NCI-H1092 treated with DMSO at 0.1 percent for 48 hours (cell line): ENCODE measurements around the gene SNX27.
"Not testable (repeated sequence)": the region's sequence is repeated elsewhere in the genome, so short reads cannot be mapped to it uniquely, and the experiment has no call there.

Experiments
- DNase-seq: peaks from one replicate; lab custom pipeline; 2025; lab: John Stamatoyannopoulos, UW

SNX27 gene

GRCh38 chr1:151639466-151639865, 27.6 kb downstream of the SNX27 start:
- DNase-seq, result no peak

DNA sequence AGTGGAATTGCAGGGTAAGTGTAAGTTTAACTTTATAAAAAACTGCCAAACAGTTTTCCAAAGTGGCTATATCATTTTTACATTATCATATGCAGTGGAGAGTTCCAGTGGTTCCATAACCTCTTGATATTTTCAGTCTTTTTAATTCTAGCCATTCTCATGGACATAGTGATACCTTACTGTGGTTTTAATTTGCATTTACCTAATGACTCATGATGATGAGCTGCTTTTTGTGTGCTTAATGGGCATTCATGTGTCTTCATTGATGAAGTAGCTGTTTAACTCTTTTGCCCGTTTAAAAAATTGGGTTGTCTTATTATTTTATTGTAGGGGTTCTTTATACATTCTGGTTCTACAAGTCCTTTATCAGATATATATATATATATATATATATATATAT, 29.4 kb downstream of the SNX27 start:
- no peak for DNase-seq

DNA sequence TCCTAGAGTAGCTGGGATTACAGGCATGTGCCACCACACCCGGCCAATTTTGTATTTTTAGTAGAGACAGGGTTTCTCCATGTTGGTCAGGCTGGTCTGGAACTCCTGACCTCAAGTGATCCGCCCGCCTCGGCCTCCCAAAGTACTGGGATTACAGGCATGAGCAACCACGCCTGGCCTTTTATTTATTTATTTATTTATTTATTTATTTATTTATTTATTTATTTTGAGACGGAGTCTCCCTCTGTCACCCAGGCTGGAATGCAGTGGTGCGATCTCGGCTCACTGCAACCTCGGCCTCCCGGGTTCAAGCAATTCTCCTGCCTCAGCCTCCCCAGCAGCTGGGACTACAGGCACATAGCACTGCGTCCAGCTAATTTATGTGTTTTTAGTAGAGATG, 31.2 kb downstream of the SNX27 start:
- not testable (repeated sequence) for DNase-seq

GRCh38 chr1:151644001-151644400, 32.2 kb downstream of the SNX27 start:
- DNase-seq, result no peak

DNA sequence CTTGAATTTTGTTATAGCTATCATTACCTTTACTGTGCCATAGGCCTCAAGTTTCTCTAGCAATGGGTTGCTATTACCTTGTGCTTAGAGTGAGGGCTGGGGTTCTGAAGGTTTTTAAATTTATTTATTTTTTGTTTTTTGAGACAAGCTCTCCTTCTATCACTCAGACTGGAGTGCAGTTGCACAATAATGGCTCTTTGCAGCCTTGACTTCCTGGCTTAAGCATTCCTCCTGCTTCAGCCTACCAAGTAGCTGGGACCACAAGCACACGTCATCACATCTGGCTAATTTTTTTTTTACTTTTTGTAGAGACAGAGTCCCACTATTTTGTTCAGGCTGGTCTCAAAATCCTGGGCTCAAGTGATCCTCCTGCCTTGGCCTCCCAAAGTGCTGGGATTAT, 41.5 kb downstream of the SNX27 start:
- no peak for DNase-seq

GRCh38 chr1:151655371-151655770, 43.5 kb downstream of the SNX27 start:
- DNase-seq, result no peak

- DNase-seq, result no peak
Measured at GRCh38 chr1:151661751-151662150, 49.9 kb downstream of the SNX27 start.

DNA sequence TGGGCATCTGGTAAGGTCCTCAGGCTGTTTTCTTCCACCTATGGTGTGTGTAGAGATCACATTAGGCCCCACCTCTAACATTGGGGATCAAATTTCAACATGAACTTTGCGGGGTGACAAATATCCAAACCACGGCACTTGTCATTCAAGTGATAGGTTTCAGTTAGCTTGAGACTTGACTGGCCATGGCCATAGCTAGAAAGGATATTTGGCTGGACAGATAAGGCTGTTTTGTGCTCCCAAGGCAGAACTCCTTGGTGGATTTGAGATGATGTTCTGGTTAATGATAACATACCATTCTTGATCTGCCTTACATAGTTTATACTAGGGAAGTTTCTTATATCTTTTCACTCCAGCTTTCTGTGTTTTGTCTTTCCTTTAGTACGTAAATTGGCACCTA, 56.2 kb downstream of the SNX27 start:
- no peak for DNase-seq

DNA sequence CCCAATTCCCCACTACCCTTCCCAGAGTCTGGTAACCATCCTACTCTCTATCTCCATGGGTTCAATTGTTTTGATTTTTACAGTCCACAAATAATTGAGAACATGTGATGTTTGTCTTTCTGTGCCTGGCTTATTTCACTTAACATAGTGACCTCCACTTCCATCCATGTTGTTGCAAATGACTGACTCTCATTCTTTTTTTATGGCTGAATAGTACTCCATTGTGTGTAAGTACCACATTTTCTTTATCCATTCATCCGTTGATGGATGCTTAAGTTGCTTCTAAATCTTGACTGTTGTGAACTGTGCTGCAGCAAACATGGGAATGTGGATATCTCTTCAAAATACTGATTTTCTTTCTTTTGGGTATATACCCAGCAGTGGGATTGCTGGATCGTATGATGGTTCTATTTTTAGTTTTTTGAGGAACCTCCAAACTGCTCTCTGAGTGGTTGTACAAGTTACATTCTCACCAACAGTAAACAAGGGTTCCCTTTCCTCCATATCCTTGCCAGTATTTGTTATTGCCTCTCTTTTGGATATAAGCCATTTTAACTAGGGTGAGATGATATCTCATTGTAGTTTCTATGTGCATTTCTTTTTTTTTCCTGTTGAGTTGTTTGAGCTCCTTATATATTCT, 58.3 kb downstream of the SNX27 start:
- DNase-seq, result not testable (repeated sequence)

GRCh38 chr1:151673407-151673806, 61.6 kb downstream of the SNX27 start:
- DNase-seq, result no peak

GRCh38 chr1:151680391-151680790, 68.5 kb downstream of the SNX27 start:
- no peak for DNase-seq

DNA sequence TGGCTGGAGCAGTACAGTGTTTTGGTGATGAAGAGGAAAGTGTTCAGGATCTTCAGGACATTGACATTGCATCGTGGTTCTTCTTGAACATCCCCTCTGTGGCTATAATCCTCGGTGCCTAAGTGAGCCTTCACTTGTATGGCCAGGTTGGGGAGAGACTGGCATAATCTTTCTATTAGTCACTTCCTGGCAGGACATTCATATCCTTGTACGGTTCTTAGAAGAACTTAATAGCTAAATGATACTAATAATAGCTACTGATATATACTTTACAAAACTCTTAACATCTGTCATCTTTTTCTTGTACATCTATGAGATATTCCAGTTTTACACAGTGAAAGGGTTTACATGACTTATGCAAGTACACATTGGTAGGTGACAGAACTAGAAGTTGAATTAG, 69.0 kb downstream of the SNX27 start:
- no peak for DNase-seq

- no peak for DNase-seq
Measured at GRCh38 chr1:151681923-151682322, 70.1 kb downstream of the SNX27 start.

DNA sequence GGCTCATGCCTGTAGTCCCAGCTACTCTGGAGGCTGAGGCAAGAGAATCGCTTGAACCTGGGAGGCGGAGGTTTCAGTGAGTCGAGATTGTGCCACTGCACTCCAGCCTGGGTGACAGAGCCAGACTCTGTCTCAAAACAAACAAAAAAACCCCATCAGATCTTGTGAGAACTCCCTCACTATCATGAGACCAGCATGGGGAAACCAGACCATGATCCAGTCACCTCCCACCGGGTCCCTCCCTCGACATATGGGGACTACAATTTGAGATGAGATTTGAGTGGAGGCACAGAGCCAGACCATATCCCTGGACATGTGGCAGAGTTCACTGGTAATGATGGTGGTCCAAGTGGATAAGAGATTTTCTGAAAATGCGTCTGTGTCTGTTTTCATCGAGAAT, 71.1 kb downstream of the SNX27 start:
- not testable (repeated sequence) for DNase-seq

DNA sequence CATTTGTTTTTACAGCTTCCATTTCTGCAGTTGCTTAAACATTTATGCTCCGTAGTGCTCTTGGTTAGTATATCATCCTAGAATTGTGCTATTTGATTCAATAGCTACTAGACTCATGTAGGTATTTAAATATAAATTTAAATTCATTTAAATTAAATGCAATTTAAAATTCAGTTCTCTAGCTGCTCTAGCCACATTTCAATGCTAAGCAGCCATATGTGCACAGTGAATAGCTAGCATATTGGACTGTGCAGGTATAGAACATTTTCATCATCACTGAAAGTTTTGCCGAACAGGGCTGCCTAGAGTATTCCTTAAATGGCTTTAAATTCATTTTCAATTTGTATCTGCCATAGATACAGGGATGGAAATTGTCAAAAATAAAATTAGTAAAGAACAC, 72.3 kb downstream of the SNX27 start:
- no peak for DNase-seq

DNA sequence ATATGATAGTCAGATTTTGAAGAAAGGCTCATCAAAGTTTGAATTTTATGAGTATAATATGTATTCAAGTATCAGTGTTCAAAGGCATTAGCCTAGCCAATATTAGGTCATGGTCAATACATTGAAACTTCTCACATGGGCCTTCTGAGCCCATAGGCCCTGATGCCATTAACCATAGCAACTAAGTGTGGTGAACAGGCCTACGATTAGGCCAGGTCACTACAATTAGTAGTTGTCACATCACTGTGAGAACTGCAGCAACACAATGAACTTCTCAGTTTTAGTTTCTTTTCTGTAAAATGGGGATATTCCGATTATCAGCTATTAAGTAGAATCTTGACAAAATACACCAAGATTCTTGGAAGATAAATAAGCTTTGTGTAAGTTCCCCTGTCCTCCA, 74.7 kb downstream of the SNX27 start:
- no peak for DNase-seq

DNA sequence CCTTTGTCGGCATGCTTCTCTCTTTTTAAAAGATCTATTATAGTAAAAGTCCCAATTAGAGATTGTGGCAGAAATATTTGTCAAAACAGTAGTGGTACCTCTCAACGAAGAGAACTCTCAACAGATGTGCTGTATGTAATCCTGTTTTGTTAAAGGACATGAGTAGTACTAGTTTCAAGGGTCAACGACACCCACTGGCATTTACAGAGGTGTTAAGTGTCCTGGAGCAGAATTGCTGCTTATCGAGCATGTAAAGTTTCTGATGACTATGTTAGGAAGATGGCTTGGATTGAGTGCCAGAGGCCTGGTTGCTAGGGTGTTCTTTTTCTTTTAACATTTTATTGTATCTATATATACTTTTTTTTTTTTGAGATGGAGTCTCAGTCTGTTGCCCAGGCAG, 77.6 kb downstream of the SNX27 start:
- DNase-seq, result no peak

DNA sequence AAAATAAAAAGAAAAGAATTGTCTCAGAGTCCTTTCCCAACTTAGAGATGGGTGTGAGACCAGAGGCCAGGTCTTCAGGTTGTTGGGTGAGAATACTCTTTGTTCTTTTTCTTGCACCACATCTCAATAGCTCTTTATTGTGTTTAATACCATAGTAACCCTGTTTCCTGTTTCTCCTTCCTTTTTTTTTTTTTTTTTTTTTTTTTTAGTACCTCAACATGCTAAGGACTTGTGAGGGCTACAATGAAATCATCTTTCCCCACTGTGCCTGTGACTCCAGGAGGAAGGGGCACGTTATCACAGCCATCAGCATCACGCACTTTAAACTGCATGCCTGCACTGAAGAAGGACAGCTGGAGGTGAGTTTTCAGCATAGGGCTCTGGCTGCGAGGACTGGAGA, 80.4 kb downstream of the SNX27 start:
- DNase-seq, result no peak

DNA sequence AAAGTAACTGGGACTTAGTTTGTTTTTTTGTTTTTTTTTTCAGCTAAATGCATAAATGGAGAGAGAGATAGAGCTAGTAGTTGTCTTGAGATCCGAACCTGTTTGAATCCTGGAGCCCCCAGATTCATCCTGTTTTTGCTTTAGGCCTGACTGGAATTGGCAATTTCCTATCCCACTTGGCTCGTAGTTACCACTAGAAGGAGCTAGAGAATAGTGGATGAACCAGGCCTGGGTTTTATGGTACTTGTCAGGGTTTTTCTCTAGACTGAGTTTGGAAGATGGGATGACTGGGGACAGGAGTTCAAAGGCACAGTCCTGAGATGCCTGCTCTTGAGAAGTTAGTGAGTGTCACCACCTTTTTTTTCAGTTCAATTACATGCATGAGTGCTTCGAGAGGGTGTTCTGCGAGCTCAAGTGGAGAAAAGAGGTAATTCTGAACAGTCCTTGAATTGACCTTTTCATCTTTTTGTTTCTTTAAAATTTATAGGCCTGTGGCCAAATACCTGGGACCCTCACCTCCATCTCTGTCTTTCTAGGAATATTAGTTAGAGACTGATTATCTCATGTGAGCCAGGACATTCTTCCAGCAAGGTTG, 81.3 kb downstream of the SNX27 start:
- DNase-seq, result peak; percentile 57

- DNase-seq, result no peak
Measured at GRCh38 chr1:151701515-151701914, 89.7 kb downstream of the SNX27 start.

DNA sequence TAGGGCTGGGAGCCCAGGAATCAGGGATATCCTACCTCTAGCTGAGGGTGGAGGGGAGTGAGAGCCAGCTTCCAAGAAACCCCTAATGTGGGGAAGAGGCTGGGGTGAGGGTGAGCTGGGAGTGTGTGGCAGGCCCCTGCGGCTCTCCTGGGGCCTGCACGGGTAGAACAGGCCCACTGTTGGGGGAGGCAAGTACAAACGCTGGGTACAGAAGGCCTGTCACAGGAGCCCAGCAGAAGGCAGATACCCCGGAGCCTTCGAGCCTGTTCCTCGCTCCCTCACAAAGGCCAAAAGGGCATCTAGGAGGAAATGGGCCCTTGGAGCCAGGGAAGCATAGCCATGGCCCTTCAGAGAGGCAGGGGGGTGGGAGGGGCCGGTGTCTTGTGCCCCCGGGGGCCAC, 91.1 kb downstream of the SNX27 start:
- no peak for DNase-seq

DNA sequence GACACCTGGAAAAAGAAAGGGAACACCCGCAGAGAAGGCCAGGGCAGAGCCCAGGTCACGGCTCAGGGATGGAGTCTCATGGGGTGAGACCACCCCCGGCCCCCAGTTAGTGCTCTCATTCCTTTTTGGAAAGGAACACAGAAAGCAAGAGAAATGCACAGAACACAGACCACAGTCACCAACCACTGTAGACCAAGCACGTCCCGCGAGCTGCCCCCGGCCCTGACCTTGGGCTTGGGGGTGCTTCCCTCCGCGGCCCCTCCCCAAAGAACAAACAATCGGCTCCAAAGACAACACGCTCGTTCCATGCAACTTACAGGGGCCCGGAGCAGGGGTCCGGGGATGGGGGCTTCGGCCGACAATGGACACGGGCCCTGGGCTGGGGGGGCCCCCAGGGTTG, 92.0 kb downstream of the SNX27 start:
- no peak for DNase-seq

- no peak for DNase-seq
Measured at GRCh38 chr1:151704246-151704645, 92.4 kb downstream of the SNX27 start.

DNA sequence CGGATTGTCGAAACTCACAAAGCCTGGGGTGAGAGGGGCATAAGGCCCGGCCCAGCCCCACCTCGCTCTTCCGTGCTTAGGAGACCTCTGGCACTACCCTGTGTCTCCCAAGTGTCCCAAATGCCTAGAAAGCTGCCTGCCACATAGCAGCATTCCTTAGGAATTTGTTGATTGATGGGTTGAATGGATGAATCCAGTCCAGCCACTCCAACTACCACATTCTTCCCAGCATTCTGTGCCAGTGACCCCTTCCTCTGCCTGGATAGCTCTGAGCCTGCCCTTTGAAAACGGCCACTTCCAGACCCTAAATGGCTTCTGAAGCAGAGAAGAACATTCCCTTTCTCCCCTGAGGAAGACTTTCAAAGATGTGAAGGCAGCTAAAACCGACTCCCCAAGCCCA, 93.3 kb downstream of the SNX27 start:
- DNase-seq, result no peak
